DND-41 (cell line): Measurements from ENCODE around the gene WTIP.
A peak's percentile ranks its signal among the peaks of the same experiment; 100 is the strongest.

Experiments
- CTCF ChIP-seq: IDR thresholded peaks from 2 replicates; pipeline ENCODE4 v1.5.1; 2012; ENCODE audit warnings: borderline replicate concordance, low read length, moderate library complexity, mild to moderate bottlenecking; ENCODE audit not compliant: poor library complexity, severe bottlenecking; ENCODE audit errors: extremely low read depth
- EZH2 ChIP-seq: IDR thresholded peaks from 3 replicates; pipeline ENCODE4 v1.6.1; 2012; ENCODE audit warnings: borderline replicate concordance, low read depth, mild to moderate bottlenecking, moderate library complexity, low read length, inconsistent platforms; ENCODE audit not compliant: severe bottlenecking

- peak; percentile 97 for TF ChIP-seq CTCF
- TF ChIP-seq EZH2: no peak
Measured at GRCh38 chr19:34501339-34502320, 20.1 kb downstream of the WTIP start.
